HepG2 (cell line): ENCODE results near the gene ZNF148. TPM values are rescaled to one million over a fixed set of nuclear protein-coding genes. Genes with fewer than 3 reads are reported as not detected.
A peak's percentile ranks its signal among the peaks of the same experiment; 100 is the strongest.

Experiments
- AHR ChIP-seq: IDR thresholded peaks from 2 replicates; pipeline ENCODE4 v1.6.1; 2018; ENCODE audit warnings: missing genetic modification reagents, missing compliant biosample characterization
- CHD2 ChIP-seq: IDR thresholded peaks from 2 replicates; pipeline ENCODE4 v1.6.1; 2011; ENCODE audit warnings: low read depth, low read length, improper control_type of control experiment
- HNF4A ChIP-seq: sonication (generic); formaldehyde crosslinking; IDR thresholded peaks from 2 replicates; pipeline ENCODE4 v1.4.0; 2020; ENCODE audit warnings: missing genetic modification reagents
- KDM5B ChIP-seq: sonication (generic); formaldehyde crosslinking; IDR thresholded peaks from 2 replicates; pipeline ENCODE4 v1.4.0; 2020; ENCODE audit warnings: missing genetic modification reagents, mild to moderate bottlenecking, borderline replicate concordance
- PAXIP1 ChIP-seq: sonication (generic); formaldehyde crosslinking; conservative IDR thresholded peaks from 2 replicates; pipeline ENCODE4 v1.4.0; 2020; ENCODE audit warnings: mild to moderate bottlenecking, missing genetic modification reagents, moderate library complexity
- RFXANK ChIP-seq: IDR thresholded peaks from 2 replicates; pipeline ENCODE4 v1.6.1; 2016
- SPEN ChIP-seq: sonication (generic); formaldehyde crosslinking; IDR thresholded peaks from 2 replicates; pipeline ENCODE4 v1.5.1; 2020; ENCODE audit warnings: low read depth, mild to moderate bottlenecking, missing genetic modification reagents
- TFE3 ChIP-seq: IDR thresholded peaks from 2 replicates; pipeline ENCODE4 v1.6.1; 2016
- ZBTB33 ChIP-seq: sonication (generic); formaldehyde crosslinking; IDR thresholded peaks from 2 replicates; pipeline ENCODE4 v1.4.0; 2020; ENCODE audit warnings: missing genetic modification reagents
- ZBTB43 ChIP-seq: sonication (generic); formaldehyde crosslinking; conservative IDR thresholded peaks from 2 replicates; pipeline ENCODE4 v1.4.0; 2020; ENCODE audit warnings: missing genetic modification reagents
- ZNF597 ChIP-seq: sonication (generic); formaldehyde crosslinking; IDR thresholded peaks from 2 replicates; pipeline ENCODE4 v1.5.0; 2020; ENCODE audit warnings: missing genetic modification reagents
- ZNF703 ChIP-seq: sonication (generic); formaldehyde crosslinking; IDR thresholded peaks from 2 replicates; pipeline ENCODE4 v1.5.1; 2020; ENCODE audit warnings: missing genetic modification reagents, mild to moderate bottlenecking, moderate library complexity, borderline replicate concordance
- ZNF747 ChIP-seq: sonication (generic); formaldehyde crosslinking; IDR thresholded peaks from 2 replicates; pipeline ENCODE4 v1.8.1; 2023; ENCODE audit warnings: missing genetic modification reagents, mild to moderate bottlenecking, borderline replicate concordance
- polyA plus RNA-seq, 8 experiments: library from polyadenylated mRNA; depleted of rRNA in 3 of 8; stranded (reverse) in 7 of 8; unstranded in 1 of 8; fragments of >200 nt; fragmentation: Illumina TruSeq in 4 of 8; extraction: Trizol in 4 of 8; gene quantifications; 2 replicates each; pipeline versions ENCODE4 v1.2.1 to v1.2.3, GENCODE V29; 2011 to 2016; ENCODE audit warnings: low read depth in 4 of 8, missing spikeins in 1 of 8, mixed read lengths in 1 of 8; ENCODE audit not compliant: insufficient read depth in 1 of 8
- total RNA-seq, 5 experiments: library from RNA; depleted of rRNA; stranded (reverse); fragments of >200 nt; fragmentation: Illumina TruSeq; extraction: Trizol; gene quantifications; 2 replicates each; pipeline ENCODE4 v1.2.3, GENCODE V29; 2016; ENCODE audit warnings: low read depth in 1 of 5
- TF ChIP-seq, protein P1 (sequence below), 2 experiments: sonication (generic) in 1 of 2; formaldehyde crosslinking in 1 of 2; IDR thresholded peaks; 2 replicates each; pipeline versions ENCODE4 v1.4.0 to v1.6.1; 2018 to 2020; ENCODE audit warnings: missing genetic modification reagents in 2 of 2, borderline replicate concordance in 1 of 2, low read depth in 1 of 2, mild to moderate bottlenecking in 1 of 2, missing biosample characterization in 1 of 2
- TF ChIP-seq, protein P2 (sequence below): IDR thresholded peaks from 2 replicates; pipeline ENCODE4 v1.6.1; 2016; ENCODE audit warnings: missing genetic modification reagents, missing compliant biosample characterization

The ZNF148 gene
- total and polyA plus RNA-seq, 2 of the 13 experiments (the other 11 are each of a cell fraction or from before 2014, with no cell fraction given) = 10.6 to 36.1 TPM

- TF ChIP-seq ZNF597 = no peak
- TF ChIP-seq PAXIP1 (CRISPR knock-in tag) = peak; percentile 43
- no peak for TF ChIP-seq RFXANK
- peak; percentile 92 for TF ChIP-seq ZNF747 (CRISPR knock-in tag)
- TF ChIP-seq HNF4A (CRISPR knock-in tag) = 0 out of 2 replicates have a peak, but pooled peaks have one; percentile 9
- TF ChIP-seq SPEN = peak; percentile 92
- TF ChIP-seq CHD2 = no peak
- peak; percentile 49; the same call in 1 of the 2 replicates for TF ChIP-seq ZBTB43 (CRISPR knock-in tag)
- TF ChIP-seq ZBTB33 (CRISPR knock-in tag) = peak; percentile 56; the same call in 1 of the 2 replicates
- TF ChIP-seq TFE3 (CRISPR knock-in tag) = peak; percentile 56
- peak; percentile 52; the same call in 1 of the 2 replicates for TF ChIP-seq KDM5B (CRISPR knock-in tag)
- TF ChIP-seq, protein P1, sequence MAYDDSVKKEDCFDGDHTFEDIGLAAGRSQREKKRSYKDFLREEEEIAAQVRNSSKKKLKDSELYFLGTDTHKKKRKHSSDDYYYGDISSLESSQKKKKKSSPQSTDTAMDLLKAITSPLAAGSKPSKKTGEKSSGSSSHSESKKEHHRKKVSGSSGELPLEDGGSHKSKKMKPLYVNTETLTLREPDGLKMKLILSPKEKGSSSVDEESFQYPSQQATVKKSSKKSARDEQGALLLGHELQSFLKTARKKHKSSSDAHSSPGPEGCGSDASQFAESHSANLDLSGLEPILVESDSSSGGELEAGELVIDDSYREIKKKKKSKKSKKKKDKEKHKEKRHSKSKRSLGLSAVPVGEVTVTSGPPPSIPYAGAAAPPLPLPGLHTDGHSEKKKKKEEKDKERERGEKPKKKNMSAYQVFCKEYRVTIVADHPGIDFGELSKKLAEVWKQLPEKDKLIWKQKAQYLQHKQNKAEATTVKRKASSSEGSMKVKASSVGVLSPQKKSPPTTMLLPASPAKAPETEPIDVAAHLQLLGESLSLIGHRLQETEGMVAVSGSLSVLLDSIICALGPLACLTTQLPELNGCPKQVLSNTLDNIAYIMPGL (CRISPR knock-in tag; IDR thresholded peaks at IDR 0.05; ENCODE audit: borderline replicate concordance in 1 of 2, low read depth in 1 of 2) = peak; percentile 71 to 81; a peak in 2 of 4 replicates
- TF ChIP-seq AHR (CRISPR knock-in tag) = peak; percentile 77; the same call in 1 of the 2 replicates
- TF ChIP-seq, protein P2, sequence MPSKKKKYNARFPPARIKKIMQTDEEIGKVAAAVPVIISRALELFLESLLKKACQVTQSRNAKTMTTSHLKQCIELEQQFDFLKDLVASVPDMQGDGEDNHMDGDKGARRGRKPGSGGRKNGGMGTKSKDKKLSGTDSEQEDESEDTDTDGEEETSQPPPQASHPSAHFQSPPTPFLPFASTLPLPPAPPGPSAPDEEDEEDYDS = peak; percentile 81
- no peak for TF ChIP-seq ZNF703
Measured at GRCh38 chr3:125374996-125375941, at the start of gene ZNF148 (continued).
